Measurements from ENCODE around the gene ESYT2.

Gene ESYT2

DNA sequence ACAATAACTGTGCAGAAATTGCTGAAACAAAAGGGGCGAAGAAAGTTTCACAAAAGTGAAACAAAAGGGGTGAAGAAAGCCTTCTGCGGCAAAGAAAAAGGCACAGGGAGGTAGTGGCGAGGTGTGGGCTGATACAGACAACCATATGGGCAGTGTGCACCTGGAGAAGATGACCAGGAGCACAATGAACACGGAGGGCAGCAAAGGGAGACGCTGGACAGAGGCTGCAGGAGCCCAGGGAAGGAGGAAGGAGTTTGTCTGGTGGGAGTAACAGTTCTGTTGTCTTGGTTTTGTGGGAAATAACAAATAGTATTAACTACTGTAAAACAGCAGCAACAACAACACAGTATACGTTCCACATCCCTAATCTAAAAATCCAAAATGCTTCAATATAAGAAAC lies 42.4 kb downstream of the ESYT2 start:
- H3K36me3 ChIP-seq (ENCODE audit: low read depth): peaks cover 76% of the 10 kb centered on the region
- H3K27ac ChIP-seq (ENCODE audit: poor library complexity, severe bottlenecking): no peak overlapping the region
- DNase-seq (ENCODE audit: low spot score): no peak
- no peak for ATAC-seq (ENCODE audit: low read depth)
- no peak for TF ChIP-seq CTCF (IDR thresholded peaks at IDR 0.05; ENCODE audit: poor library complexity, severe bottlenecking)
- no peaks in the 10 kb centered on the region for H3K27me3 ChIP-seq (ENCODE audit: insufficient read depth, poor library complexity, severe bottlenecking)
- no peaks in the 10 kb centered on the region for H3K4me1 ChIP-seq (ENCODE audit: insufficient read depth, poor library complexity, severe bottlenecking)
- H3K9me3 ChIP-seq (ENCODE audit: severe bottlenecking): no peaks in the 10 kb centered on the region
- H3K4me3 ChIP-seq (ENCODE audit: severe bottlenecking): no peak overlapping the region

- ATAC-seq (ENCODE audit: low read depth): peak; percentile 24; the same call in 2 of the 3 replicates
- H3K9me3 ChIP-seq (ENCODE audit: severe bottlenecking): no peaks in the 10 kb centered on the region
- no peak for TF ChIP-seq CTCF (IDR thresholded peaks at IDR 0.05; ENCODE audit: poor library complexity, severe bottlenecking)
- no peak overlapping the region for H3K27ac ChIP-seq (ENCODE audit: poor library complexity, severe bottlenecking)
- no peaks in the 10 kb centered on the region for H3K27me3 ChIP-seq (ENCODE audit: insufficient read depth, poor library complexity, severe bottlenecking)
- DNase-seq (ENCODE audit: low spot score): no peak
- peaks cover 86% of the 10 kb centered on the region for H3K36me3 ChIP-seq (ENCODE audit: low read depth)
- no peaks in the 10 kb centered on the region for H3K4me1 ChIP-seq (ENCODE audit: insufficient read depth, poor library complexity, severe bottlenecking)
- no peak overlapping the region for H3K4me3 ChIP-seq (ENCODE audit: severe bottlenecking)
Measured at GRCh38 chr7:158784270-158784669, 45.0 kb downstream of the ESYT2 start.

GRCh38 chr7:158783595-158783994 lies 45.7 kb downstream of the ESYT2 start:
- no peak for TF ChIP-seq CTCF (IDR thresholded peaks at IDR 0.05; ENCODE audit: poor library complexity, severe bottlenecking)
- Histone ChIP-seq H3K27me3 (ENCODE audit: insufficient read depth, poor library complexity, severe bottlenecking) (no peaks in the 10 kb centered on the region), H3K4me3 (ENCODE audit: severe bottlenecking) (no peak overlapping the region), H3K4me1 (ENCODE audit: insufficient read depth, poor library complexity, severe bottlenecking) (no peaks in the 10 kb centered on the region), H3K36me3 (ENCODE audit: low read depth) (peaks cover 84% of the 10 kb centered on the region), H3K27ac (ENCODE audit: poor library complexity, severe bottlenecking) (no peak overlapping the region), H3K9me3 (ENCODE audit: severe bottlenecking) (no peaks in the 10 kb centered on the region)
- ATAC-seq (ENCODE audit: low read depth): peak; percentile 40
- DNase-seq (ENCODE audit: low spot score): no peak

DNA sequence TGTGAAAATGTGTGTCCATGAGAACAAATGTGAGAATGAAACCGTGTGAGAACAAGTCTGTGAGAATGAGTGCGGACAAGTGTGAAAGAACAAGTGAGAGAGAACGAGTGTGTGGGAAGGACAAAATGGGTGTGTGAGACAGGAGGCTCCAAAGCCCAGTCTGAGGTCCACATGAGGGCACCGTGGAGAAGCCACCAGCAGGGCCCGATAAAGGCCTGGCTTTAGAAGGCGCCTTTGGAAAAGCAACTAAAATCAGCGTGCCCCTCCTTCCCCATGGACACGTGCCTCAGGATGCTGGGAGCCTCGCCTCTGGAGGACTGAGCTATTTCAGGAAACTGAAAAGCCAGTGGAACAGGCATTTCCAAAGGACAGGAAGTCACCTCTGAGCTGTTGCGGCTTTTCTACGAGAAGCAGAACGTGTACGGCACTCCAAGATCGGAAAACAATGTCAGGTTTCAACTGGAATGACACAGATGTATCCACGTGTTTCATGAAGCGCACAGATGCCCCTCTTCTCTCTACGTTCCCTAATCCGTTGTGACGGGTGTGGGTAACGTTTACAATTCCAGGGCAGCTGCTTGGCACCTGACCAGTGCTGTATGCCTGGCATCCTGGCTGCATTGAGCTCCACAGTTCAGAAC lies 46.4 kb downstream of the ESYT2 start:
- ATAC-seq (ENCODE audit: low read depth) (peak; percentile 75), DNase-seq (ENCODE audit: low spot score) (no peak)

More for the DNA sequence above, 46.4 kb downstream of the ESYT2 start:
- Histone ChIP-seq H3K4me1 (ENCODE audit: insufficient read depth, poor library complexity, severe bottlenecking) (no peaks in the 10 kb centered on the region), H3K27ac (ENCODE audit: poor library complexity, severe bottlenecking) (no peak overlapping the region), H3K9me3 (ENCODE audit: severe bottlenecking) (no peaks in the 10 kb centered on the region), H3K36me3 (ENCODE audit: low read depth) (peaks cover 86% of the 10 kb centered on the region), H3K27me3 (ENCODE audit: insufficient read depth, poor library complexity, severe bottlenecking) (no peaks in the 10 kb centered on the region), H3K4me3 (ENCODE audit: severe bottlenecking) (no peak overlapping the region)
- peak; percentile 29 for TF ChIP-seq CTCF (IDR thresholded peaks at IDR 0.05; ENCODE audit: poor library complexity, severe bottlenecking)

All from RWPE2 (cell line).